ENCODE measurements around the gene KRTCAP2. TPM values are rescaled to one million over a fixed set of nuclear protein-coding genes. Genes with fewer than 3 reads are reported as not detected.

KRTCAP2 gene
- total RNA-seq, 1 experiment from 2014 or later = 179 TPM

DNA sequence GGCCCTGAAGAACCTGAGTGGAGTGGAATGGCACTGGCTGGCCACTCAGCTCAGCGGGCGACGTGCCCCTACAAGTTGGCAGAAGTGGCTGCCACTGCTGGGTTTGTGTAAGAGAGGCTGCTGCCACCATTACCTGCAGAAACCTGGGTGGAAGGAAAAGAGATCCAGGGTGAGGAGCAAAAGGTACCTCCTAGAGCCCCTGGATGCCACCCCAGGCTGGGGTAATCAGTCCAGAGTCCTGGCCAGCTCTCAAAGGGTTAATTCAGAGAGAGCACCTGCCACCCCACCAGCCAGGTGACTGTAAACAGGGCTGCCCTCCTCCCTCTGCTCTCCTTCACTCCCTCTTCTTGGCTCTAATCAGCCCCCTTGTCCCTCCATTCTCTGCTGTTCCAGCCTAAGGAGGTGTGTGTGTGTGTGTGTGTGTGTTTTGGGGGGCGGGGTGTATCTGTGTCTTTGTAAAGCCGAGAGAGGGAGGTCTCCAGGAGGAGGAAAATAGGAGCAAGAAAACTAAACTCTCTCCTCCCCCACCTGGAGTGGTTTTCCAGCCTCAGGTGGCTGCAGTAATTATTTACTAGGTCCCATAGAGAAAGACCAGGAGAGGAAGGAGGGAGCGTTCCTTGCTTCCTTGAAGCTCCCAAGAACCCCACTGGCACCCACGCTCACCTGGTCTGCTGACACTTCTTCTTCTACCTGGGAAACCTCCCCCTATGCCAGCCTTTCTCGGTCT, 13.1 kb upstream of the KRTCAP2 start:
- Histone ChIP-seq H3K27me3 (replicated peaks; ENCODE audit: insufficient read depth, low read depth, low read length, poor library complexity) (no peaks in the 10 kb centered on the region), H3K27ac (ENCODE audit: low read depth, low read length, poor library complexity, severe bottlenecking) (no peak overlapping the region), H3K4me3 (ENCODE audit: low read depth, low read length, poor library complexity, severe bottlenecking) (no peak overlapping the region), H3K4me1 (ENCODE audit: insufficient read depth, low read length, poor library complexity, severe bottlenecking) (no peaks in the 10 kb centered on the region), H3K9me3 (ENCODE audit: low read depth, low read length, poor library complexity, severe bottlenecking) (no peaks in the 10 kb centered on the region), H3K36me3 (ENCODE audit: insufficient read depth, low read length, poor library complexity, severe bottlenecking) (no peaks in the 10 kb centered on the region)
- ChIA-PET CTCF (no interaction called here), POLR2A (ENCODE audit: low non-redundant PET) (no interaction called here)
- TF ChIP-seq EZH2 (IDR thresholded peaks at IDR 0.05; ENCODE audit: borderline replicate concordance, low read depth, low read length, poor library complexity, severe bottlenecking) = no peak
- no peak for TF ChIP-seq CTCF (conservative IDR thresholded peaks at IDR 0.05; ENCODE audit: low read depth, low read length)
- intact Hi-C loops (cut with micrococcal nuclease; ENCODE audit: unreplicated experiment) = no loop called here
- no peak for DNase-seq (ENCODE audit: low spot score)
- BruUV-seq (replicated peaks) = no TSS peak

GRCh38 chr1:155185783-155186066, 12.6 kb upstream of the KRTCAP2 start:
- Histone ChIP-seq H3K27me3 (replicated peaks; ENCODE audit: insufficient read depth, low read depth, low read length, poor library complexity) (no peaks in the 10 kb centered on the region), H3K9me3 (ENCODE audit: low read depth, low read length, poor library complexity, severe bottlenecking) (no peaks in the 10 kb centered on the region), H3K4me3 (ENCODE audit: low read depth, low read length, poor library complexity, severe bottlenecking) (no peak overlapping the region), H3K36me3 (ENCODE audit: insufficient read depth, low read length, poor library complexity, severe bottlenecking) (no peaks in the 10 kb centered on the region), H3K27ac (ENCODE audit: low read depth, low read length, poor library complexity, severe bottlenecking) (no peak overlapping the region), H3K4me1 (ENCODE audit: insufficient read depth, low read length, poor library complexity, severe bottlenecking) (no peaks in the 10 kb centered on the region)
- no TSS peak for BruUV-seq (replicated peaks)
- ChIA-PET POLR2A (ENCODE audit: low non-redundant PET) (no interaction called here), CTCF (interaction anchor here (1.0 kb wide), 1 partner anchor 10 kb away, joined by 3 read pairs; no protein-coding TSS in a partner anchor)
- intact Hi-C loops (cut with micrococcal nuclease; ENCODE audit: unreplicated experiment) = no loop called here
- TF ChIP-seq EZH2 (IDR thresholded peaks at IDR 0.05; ENCODE audit: borderline replicate concordance, low read depth, low read length, poor library complexity, severe bottlenecking) (no peak), CTCF (conservative IDR thresholded peaks at IDR 0.05; ENCODE audit: low read depth, low read length) (no peak)
- DNase-seq (ENCODE audit: low spot score) = no peak

DNA sequence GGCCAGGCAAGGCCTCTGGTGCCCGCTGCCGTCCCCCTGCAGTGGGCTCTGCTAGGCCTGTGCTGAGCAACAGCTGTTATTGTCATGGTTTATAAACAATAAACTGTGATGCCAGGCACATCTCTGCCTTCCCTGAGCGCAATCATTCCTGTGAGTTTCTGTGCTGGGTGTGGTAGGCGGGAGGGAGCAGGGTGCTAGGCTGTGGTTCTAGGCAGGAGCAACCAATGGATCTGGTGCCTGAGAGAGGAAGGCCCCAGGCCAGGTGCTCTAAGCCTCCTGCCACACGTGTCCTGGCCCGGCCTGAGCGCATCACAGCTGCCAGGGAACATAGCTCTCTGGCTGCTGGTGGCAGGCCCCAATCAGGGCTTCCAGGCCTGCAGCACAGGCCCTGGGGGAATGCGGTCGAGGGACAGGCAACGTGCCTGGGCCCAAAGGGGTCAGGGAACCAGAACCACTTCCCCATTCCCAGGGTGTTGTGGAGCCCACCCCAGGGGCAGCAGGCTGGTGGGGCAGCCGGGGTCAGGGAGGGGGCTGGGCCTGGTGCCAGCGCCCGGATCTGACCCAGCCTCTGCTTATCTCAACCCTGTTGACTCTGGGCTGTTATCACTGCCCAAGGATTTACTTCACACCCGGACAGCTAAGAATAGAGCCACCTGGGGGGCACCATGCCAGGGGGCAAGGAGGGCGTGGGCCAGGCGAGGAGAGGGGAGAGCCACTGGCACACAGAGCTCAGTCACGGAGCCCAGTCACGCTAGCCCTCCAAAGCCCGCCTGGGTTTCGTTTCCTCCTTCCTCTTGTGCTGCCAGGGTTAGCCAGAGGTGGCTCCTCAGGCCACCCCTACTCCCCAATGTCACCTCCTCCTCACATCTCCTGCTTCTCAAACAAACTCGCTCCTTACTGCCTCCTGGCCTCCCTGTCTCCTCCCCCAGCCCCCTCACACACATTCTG, 12.0 kb upstream of the KRTCAP2 start:
- Histone ChIP-seq H3K27ac (ENCODE audit: low read depth, low read length, poor library complexity, severe bottlenecking) (no peak overlapping the region), H3K36me3 (ENCODE audit: insufficient read depth, low read length, poor library complexity, severe bottlenecking) (no peaks in the 10 kb centered on the region), H3K9me3 (ENCODE audit: low read depth, low read length, poor library complexity, severe bottlenecking) (no peaks in the 10 kb centered on the region), H3K27me3 (replicated peaks; ENCODE audit: insufficient read depth, low read depth, low read length, poor library complexity) (no peaks in the 10 kb centered on the region), H3K4me1 (ENCODE audit: insufficient read depth, low read length, poor library complexity, severe bottlenecking) (no peaks in the 10 kb centered on the region), H3K4me3 (ENCODE audit: low read depth, low read length, poor library complexity, severe bottlenecking) (no peak overlapping the region)
- TF ChIP-seq EZH2 (IDR thresholded peaks at IDR 0.05; ENCODE audit: borderline replicate concordance, low read depth, low read length, poor library complexity, severe bottlenecking) (no peak), CTCF (conservative IDR thresholded peaks at IDR 0.05; ENCODE audit: low read depth, low read length) (no peak)
- POLR2A ChIA-PET (ENCODE audit: low non-redundant PET) = no interaction called here
- DNase-seq (ENCODE audit: low spot score) = no peak
- intact Hi-C loops (cut with micrococcal nuclease; ENCODE audit: unreplicated experiment) = no loop called here
- CTCF ChIA-PET = interaction anchor here (0.5 to 1.0 kb wide), 2 partner anchors 10 to 1238 kb away, joined by 3 to 10 read pairs; partner anchors contain the start of gene DENND4B
- BruUV-seq (replicated peaks) = no TSS peak

Measured in A673 (cell line).